Measurements from ENCODE around the gene TREML4. TPM values are rescaled to one million over a fixed set of nuclear protein-coding genes. Genes with fewer than 3 reads are reported as not detected.
A peak's percentile ranks its signal among the peaks of the same experiment; 100 is the strongest.

The TREML4 gene
- total and polyA plus RNA-seq, 9 of the 15 experiments (the other 6 are each of a cell fraction or from before 2014, with no cell fraction given): not detected

DNA sequence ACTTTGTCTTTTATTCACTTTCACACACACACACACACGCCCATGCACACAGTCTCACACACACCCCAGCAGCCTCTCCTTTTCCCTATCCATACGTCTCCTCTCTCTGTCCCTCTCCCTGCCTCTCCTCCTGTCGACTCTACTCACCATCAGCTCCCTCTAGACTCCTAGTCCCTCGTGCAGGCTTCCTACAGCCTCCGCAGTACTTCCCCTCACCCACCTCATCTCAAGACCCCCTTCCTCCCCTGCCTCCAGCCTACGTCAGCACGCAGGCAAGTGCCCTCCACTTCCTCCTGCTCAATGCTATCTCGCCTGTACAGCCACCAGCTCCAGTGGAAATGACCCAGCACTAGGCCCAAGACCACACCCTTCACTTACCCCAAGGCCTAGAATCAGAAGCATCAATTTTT, 26.4 kb upstream of the TREML4 start (continued):
- no peak for TF ChIP-seq ZNF778 (CRISPR knock-in tag; IDR thresholded peaks at IDR 0.05)
- TF ChIP-seq RNF2 (IDR thresholded peaks at IDR 0.05): 0 out of 2 replicates have a peak, but pooled peaks have one; percentile 29
- TF ChIP-seq NFIX (CRISPR knock-in tag; IDR thresholded peaks at IDR 0.05; ENCODE audit: low read depth): no peak
- no peak for TF ChIP-seq SAFB2 (IDR thresholded peaks at IDR 0.05; ENCODE audit: borderline replicate concordance, low read depth, low read length, severe bottlenecking)
- peak; percentile 66 for TF ChIP-seq CBFA2T2 (conservative IDR thresholded peaks at IDR 0.05)
- TF ChIP-seq WHSC1 (IDR thresholded peaks at IDR 0.05; ENCODE audit: low read length): no peak
- TF ChIP-seq ZFP30 (CRISPR knock-in tag; IDR thresholded peaks at IDR 0.05; ENCODE audit: borderline replicate concordance): no peak
- no peak for TF ChIP-seq RBFOX2 (IDR thresholded peaks at IDR 0.05; ENCODE audit: low read depth, low read length)
- no peak for TF ChIP-seq NFYB (IDR thresholded peaks at IDR 0.05; ENCODE audit: extremely low read depth, insufficient read length)
- TF ChIP-seq, protein P1, sequence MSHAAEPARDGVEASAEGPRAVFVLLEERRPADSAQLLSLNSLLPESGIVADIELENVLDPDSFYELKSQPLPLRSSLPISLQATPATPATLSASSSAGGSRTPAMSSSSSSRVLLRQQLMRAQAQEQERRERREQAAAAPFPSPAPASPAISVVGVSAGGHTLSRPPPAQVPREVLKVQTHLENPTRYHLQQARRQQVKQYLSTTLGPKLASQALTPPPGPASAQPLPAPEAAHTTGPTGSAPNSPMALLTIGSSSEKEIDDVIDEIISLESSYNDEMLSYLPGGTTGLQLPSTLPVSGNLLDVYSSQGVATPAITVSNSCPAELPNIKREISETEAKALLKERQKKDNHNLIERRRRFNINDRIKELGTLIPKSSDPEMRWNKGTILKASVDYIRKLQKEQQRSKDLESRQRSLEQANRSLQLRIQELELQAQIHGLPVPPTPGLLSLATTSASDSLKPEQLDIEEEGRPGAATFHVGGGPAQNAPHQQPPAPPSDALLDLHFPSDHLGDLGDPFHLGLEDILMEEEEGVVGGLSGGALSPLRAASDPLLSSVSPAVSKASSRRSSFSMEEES (CRISPR knock-in tag; IDR thresholded peaks at IDR 0.05): no peak
- TF ChIP-seq, protein P2, sequence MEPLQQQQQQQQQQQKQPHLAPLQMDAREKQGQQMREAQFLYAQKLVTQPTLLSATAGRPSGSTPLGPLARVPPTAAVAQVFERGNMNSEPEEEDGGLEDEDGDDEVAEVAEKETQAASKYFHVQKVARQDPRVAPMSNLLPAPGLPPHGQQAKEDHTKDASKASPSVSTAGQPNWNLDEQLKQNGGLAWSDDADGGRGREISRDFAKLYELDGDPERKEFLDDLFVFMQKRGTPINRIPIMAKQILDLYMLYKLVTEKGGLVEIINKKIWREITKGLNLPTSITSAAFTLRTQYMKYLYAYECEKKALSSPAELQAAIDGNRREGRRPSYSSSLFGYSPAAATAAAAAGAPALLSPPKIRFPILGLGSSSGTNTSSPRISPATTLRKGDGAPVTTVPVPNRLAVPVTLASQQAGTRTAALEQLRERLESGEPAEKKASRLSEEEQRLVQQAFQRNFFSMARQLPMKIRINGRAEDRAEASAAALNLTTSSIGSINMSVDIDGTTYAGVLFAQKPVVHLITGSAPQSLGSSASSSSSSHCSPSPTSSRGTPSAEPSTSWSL (CRISPR knock-in tag; IDR thresholded peaks at IDR 0.05; ENCODE audit: borderline replicate concordance): no peak
- 0 out of 2 replicates have a peak, but pooled peaks have one; percentile 19 for TF ChIP-seq KLF6 (CRISPR knock-in tag; IDR thresholded peaks at IDR 0.05; ENCODE audit: borderline replicate concordance)
- TF ChIP-seq ESRRB (CRISPR knock-in tag; IDR thresholded peaks at IDR 0.05; ENCODE audit: borderline replicate concordance): no peak
- no peak for TF ChIP-seq ZNF79 (CRISPR knock-in tag; IDR thresholded peaks at IDR 0.05; ENCODE audit: low read depth)
- no peak for TF ChIP-seq BCL6 (CRISPR knock-in tag; IDR thresholded peaks at IDR 0.05)
- TF ChIP-seq ILK (tag; IDR thresholded peaks at IDR 0.05; ENCODE audit: borderline replicate concordance, low read depth): no peak
- no peak for TF ChIP-seq REST (IDR thresholded peaks at IDR 0.05; ENCODE audit: borderline replicate concordance)
- no peak for TF ChIP-seq REST (CRISPR knock-in tag; IDR thresholded peaks at IDR 0.05; ENCODE audit: low read depth)
